HG02970 (cell line): Measurements from ENCODE around the gene CMPK1.
"Not testable (repeated sequence)": the region's sequence is repeated elsewhere in the genome, so short reads cannot be mapped to it uniquely, and the experiment has no call there.

ENCODE experiments used
- ATAC-seq: cut with Tn5 transposase; IDR thresholded peaks from one replicate; pipeline ENCODE4 v1.9.1; 2021; ENCODE audit warnings: mild to moderate bottlenecking, moderate library complexity, moderate number of reproducible peaks; ENCODE audit not compliant: unreplicated experiment, low FRiP score

Gene CMPK1

GRCh38 chr1:47334765-47335435, 1.3 kb downstream of the CMPK1 start:
- ATAC-seq: no peak

- no peak for ATAC-seq
Observed at GRCh38 chr1:47337350-47337749, 3.8 kb downstream of the CMPK1 start.

GRCh38 chr1:47338249-47339077, 4.9 kb downstream of the CMPK1 start:
- ATAC-seq: no peak

DNA sequence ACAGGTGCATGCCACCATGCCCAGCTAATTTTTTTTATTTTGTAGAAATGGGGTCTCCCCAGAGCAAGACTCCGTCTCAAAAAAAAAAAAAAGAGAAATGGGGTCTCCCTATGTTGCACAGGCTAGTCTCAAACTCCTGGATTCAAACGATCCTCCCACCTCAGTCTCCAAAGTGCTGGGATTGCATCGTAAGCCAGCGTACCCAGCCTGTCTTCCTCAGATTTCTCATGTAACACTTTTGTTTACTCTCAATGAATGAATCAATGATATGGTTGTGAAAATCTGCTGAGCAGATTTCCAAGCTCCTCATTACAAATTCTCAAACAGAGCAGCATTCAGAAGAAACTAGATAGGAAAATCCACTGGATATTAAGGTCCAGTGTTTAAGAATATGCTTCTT, 6.6 kb downstream of the CMPK1 start:
- ATAC-seq: no peak

DNA sequence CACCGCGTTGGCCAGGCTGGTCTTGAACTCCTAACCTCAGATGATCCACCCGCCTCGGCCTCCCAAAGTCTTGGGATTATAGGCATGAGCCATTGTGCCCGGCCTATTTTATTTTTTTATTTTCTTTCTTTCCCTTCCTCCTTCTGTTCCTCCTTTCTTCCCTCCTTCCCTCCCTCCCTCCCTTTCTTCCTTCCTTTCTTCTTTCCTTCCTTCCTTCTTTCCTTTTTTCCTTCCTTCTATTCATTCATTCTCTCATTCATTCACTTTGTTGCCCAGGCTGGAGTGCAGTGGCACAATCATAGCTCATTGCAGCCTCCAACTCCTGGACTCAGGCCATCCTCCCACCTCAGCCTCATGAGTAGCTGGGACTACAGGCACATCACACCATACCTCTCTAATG, 13.4 kb downstream of the CMPK1 start:
- ATAC-seq: not testable (repeated sequence)

- no peak for ATAC-seq
Observed at GRCh38 chr1:47347735-47348134, 14.1 kb downstream of the CMPK1 start.

DNA sequence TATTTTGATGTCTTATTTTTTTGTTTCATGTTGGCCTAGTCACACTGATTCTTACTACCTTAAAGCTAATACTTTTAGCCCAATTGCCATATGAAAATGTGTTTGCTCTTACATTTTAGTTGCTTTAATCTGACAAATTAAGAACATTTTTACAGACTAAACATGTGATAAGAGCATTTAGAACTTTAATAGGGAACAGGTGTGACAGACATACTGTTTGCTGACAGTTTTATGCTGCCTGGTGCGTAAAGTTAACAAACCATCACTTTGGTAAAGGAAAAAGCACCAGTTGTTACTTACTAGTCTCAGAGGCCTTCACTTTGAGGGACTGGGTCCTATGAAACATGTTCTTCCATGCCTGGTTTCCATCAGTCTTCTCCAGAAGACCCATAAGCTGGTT, 14.7 kb downstream of the CMPK1 start:
- no peak for ATAC-seq

- ATAC-seq: no peak
Observed at GRCh38 chr1:47351305-47351704, 17.7 kb downstream of the CMPK1 start.

DNA sequence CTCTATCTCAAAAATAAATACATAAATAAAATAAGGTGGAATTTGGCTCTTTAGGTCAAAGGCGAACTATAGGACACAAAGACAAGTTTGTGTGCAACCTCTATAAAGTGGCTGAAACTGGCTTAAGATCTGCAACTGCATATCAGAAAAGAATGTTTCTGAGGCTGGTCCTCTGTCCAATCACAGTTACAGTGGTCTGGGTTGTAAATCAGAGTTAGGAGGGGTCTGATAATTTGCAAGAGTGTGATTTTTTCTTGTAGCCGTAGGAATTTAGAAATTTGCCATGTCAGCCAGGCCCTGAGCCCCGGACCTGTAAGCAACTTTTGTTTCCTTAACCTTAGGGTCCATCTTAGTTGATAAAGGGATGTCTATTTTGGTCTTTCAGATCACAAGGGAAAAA, 27.8 kb downstream of the CMPK1 start:
- ATAC-seq: no peak

- ATAC-seq: no peak
Observed at GRCh38 chr1:47362828-47363227, 29.2 kb downstream of the CMPK1 start.

- ATAC-seq: no peak
Observed at GRCh38 chr1:47367651-47368050, 34.1 kb downstream of the CMPK1 start.

DNA sequence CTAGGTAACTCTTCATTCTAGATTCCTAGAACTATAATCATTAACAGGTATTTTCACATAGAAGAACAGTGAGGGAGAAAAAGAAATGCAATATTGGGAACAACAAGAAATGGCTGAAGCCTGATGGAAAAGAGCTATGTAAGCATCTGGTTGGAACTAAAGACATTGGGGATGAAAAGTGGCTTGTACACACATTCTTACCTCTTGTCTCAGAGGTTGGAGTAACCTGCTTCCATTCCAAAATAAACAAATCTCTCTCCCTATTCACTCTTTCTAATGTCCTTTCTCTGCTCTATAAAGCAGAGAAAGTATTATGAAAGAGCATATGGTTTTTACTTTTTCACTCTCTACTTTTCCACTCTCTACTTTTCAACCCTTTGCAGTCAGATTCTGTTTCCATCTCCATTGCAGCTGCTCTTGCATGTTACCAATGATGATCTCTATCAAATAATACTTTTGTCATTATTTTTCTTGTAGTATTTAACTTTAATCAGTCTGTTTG, 37.5 kb downstream of the CMPK1 start:
- no peak for ATAC-seq

GRCh38 chr1:47374501-47374900, 40.9 kb downstream of the CMPK1 start:
- ATAC-seq: no peak

DNA sequence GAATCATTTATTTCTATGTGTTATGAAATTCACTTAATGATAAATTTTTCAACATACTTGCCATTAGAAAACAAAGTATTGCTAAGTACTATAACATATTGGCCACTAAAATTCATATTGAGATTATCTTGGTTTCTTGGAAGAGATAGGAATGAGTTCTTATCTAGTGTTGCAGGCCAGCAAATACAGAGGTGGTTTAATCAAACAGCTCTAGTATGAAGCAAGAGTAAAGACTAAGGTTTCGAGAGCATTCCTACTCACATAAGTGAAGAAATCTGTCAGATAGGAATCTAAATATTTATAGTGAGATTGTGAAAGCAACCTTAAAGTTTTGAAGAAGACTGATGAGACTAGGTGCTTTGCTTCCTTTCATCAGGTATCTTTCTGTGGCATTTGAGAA, 44.6 kb downstream of the CMPK1 start:
- no peak for ATAC-seq

DNA sequence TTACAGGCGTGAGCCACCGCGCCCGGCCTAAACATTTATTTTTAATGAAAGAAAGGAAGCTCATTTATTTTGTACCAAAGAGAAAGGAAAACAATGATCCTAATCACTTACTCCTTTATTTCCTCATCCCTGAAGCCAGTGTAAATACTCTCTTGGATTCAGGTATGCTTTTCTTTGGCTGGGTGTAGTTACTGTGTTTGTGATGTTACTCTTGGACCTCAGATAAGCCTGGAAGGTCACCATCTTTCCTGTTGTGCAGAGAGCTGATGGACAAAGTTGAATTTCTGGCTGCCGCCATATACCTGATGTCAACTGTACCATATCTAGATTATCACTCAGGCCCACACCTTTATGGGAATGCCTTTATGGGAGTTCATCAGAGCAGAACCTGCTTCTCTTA, 47.1 kb downstream of the CMPK1 start:
- ATAC-seq: no peak

DNA sequence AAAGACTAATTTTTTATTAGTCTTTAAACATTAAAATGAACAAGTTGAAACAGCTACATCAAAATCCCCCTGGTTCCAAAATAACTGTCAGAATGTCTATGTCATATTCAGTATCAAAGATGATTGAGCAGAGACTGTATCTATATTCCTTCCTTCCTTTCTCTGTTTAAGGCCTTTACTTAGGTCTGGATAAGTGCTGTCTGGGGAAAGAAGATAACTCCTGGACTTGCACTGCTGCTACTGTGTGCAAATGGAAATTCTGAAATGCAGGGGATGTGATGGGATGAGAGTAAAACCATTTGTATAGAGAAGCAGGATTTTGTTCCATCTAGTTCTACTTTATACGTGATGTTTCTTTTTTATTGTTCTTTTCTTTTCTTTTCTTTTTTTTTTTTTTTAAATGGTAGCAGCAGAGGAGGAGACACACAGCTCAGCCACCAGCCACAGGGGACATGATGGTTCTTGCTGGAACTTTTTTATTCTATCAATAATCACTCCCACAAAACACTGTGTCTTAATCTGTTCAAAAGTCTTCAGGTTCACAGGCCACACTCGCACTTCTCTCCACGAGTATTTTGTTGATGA, 48.9 kb downstream of the CMPK1 start:
- ATAC-seq: no peak

GRCh38 chr1:47384083-47384482, 50.5 kb downstream of the CMPK1 start:
- no peak for ATAC-seq

DNA sequence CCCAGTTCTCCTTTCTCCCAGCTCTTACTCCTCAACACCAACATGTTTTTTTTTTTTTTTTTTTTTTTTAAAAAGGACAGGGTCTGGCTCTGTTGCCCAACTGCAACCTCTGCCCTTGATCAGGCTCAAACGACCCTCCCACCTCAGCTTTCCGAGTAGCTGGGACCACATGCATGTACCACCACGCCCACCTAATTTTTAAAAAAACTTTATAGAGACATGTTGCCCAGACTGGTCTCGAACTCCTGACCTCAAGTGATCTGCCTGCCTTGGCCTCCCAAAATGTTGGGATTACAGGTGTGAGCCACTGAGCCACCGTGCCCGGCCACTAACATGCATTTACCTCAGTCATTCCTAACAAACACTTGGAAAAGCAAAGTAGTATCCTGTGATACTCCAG, 51.4 kb downstream of the CMPK1 start:
- ATAC-seq: no peak

DNA sequence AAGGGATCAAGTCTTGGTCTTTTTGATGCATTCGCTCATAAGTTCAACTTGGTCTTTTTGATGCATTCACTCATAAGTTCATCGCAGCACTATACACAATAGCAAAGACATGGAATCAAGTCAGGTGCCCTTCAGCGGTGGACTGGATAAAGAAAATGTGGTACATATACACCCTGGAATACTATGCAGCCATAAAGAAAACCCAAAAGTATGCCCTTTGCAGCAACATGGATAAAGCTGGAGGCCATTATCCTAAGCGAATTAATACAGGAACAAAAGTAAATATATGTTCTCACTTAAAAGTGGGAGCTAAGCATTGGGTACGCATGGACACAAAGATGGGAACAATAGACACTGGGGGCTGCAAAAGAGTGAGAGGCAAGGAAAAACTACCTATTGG, 52.7 kb downstream of the CMPK1 start:
- ATAC-seq: no peak

GRCh38 chr1:47388030-47388890, 54.7 kb downstream of the CMPK1 start:
- no peak for ATAC-seq

GRCh38 chr1:47388891-47389238, 55.3 kb downstream of the CMPK1 start:
- no peak for ATAC-seq
